Loucy (cell line): ENCODE measurements around the gene STT3B.

ENCODE experiments used
- H2AFZ ChIP-seq: fragments of 200-600 bp; sonication (generic); 2 replicates; pipeline ENCODE4 v1.6.0; 2016; ENCODE audit warnings: antibody characterized with exemption, mild to moderate bottlenecking, low read length, moderate library complexity
- H3F3A ChIP-seq: fragments of 200-600 bp; 2 replicates; pipeline ENCODE4 v1.6.0; 2016; ENCODE audit warnings: antibody characterized with exemption, low read depth, mild to moderate bottlenecking
- H3K27me3 ChIP-seq: fragments of 200-600 bp; sonication (generic); 2 replicates; pipeline ENCODE4 v1.6.1; 2014; ENCODE audit warnings: low read length, mild to moderate bottlenecking; ENCODE audit not compliant: insufficient read depth, poor library complexity, severe bottlenecking
- H3K36me3 ChIP-seq: fragments of 200-600 bp; sonication (generic); 2 replicates; pipeline ENCODE4 v1.6.1; 2016; ENCODE audit warnings: low read length; ENCODE audit not compliant: insufficient read depth
- H3K4me1 ChIP-seq: fragments of 200-600 bp; sonication (generic); 2 replicates; pipeline ENCODE4 v1.5.1; 2014; ENCODE audit warnings: low read length, mild to moderate bottlenecking; ENCODE audit not compliant: insufficient read depth, poor library complexity, severe bottlenecking
- H3K4me2 ChIP-seq: fragments of 200-600 bp; sonication (generic); 2 replicates; pipeline ENCODE4 v1.6.0; 2014; ENCODE audit warnings: antibody characterized with exemption, low read length, low read depth, mild to moderate bottlenecking; ENCODE audit not compliant: poor library complexity, severe bottlenecking
- H3K4me3 ChIP-seq: fragments of 200-600 bp; sonication (generic); 2 replicates; pipeline ENCODE4 v1.5.1; 2014; ENCODE audit warnings: low read length, mild to moderate bottlenecking, mixed read lengths; ENCODE audit not compliant: poor library complexity, severe bottlenecking
- H3K79me2 ChIP-seq: fragments of 200-600 bp; sonication (generic); 2 replicates; pipeline ENCODE4 v1.6.1; 2014; ENCODE audit warnings: low read length; ENCODE audit not compliant: insufficient read depth
- H3K9ac ChIP-seq: fragments of 200-600 bp; sonication (generic); 2 replicates; pipeline ENCODE4 v1.6.0; 2014; ENCODE audit warnings: mild to moderate bottlenecking, low read depth, low read length, moderate library complexity; ENCODE audit not compliant: poor library complexity, severe bottlenecking
- H3K9me2 ChIP-seq: fragments of 200-600 bp; sonication (generic); replicated peaks from 2 replicates; pipeline ENCODE4 v1.6.1; 2016; ENCODE audit warnings: low read depth, low read length, mixed read lengths
- H3K9me3 ChIP-seq: fragments of 200-600 bp; sonication (generic); 2 replicates; pipeline ENCODE4 v1.6.1; 2014; ENCODE audit warnings: mild to moderate bottlenecking, antibody characterized with exemption, low read length, low read depth; ENCODE audit not compliant: insufficient read depth
- H4K20me1 ChIP-seq: fragments of 200-600 bp; sonication (generic); 2 replicates; pipeline ENCODE4 v1.6.0; 2014; ENCODE audit warnings: antibody characterized with exemption, low read length, mild to moderate bottlenecking; ENCODE audit not compliant: insufficient read depth, poor library complexity, severe bottlenecking
- CTCF ChIP-seq: fragments of 200-600 bp; sonication (generic); conservative IDR thresholded peaks from 2 replicates; pipeline ENCODE4 v1.5.1; 2014; ENCODE audit warnings: mild to moderate bottlenecking, antibody characterized with exemption, low read length
- EZH2phosphoT487 ChIP-seq: fragments of 200-600 bp; IDR thresholded peaks from 2 replicates; pipeline ENCODE4 v1.6.1; 2018; ENCODE audit warnings: antibody characterized with exemption, mild to moderate bottlenecking, moderate library complexity, borderline replicate concordance

STT3B gene

GRCh38 chr3:31620656-31621055 lies 87.9 kb downstream of the STT3B start:
- H3K4me3 ChIP-seq = no peak overlapping the region

DNA sequence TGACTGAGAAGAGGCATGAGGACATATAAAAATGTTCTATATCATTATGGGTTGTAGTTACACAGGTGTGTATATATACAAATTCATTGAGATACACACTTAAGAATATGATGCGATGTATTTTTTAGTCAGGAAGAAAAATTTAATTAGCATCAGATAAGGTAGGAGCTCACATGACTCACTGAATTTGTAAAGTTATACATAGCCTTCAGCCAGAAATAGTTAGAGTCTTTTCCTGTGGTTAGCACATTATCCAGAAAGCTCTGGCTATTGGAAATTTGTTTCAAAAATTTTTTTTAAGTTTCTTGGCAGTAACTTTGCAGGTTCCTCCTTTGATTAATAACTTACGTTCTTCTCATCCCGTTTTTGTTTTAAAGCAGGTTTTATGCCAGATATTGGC lies 88.6 kb downstream of the STT3B start:
- peaks cover 4% of the 10 kb centered on the region for H3K4me1 ChIP-seq
- H2AFZ ChIP-seq = no peak overlapping the region
- no peak overlapping the region for H3K9ac ChIP-seq
- H3K36me3 ChIP-seq = peaks cover 100% of the 10 kb centered on the region
- no peaks in the 10 kb centered on the region for H3K9me3 ChIP-seq
- H3K9me2 ChIP-seq = no peaks in the 10 kb centered on the region
- peaks cover 75% of the 10 kb centered on the region for H3F3A ChIP-seq
- no peak overlapping the region for H3K4me2 ChIP-seq
- TF ChIP-seq CTCF (no peak), EZH2phosphoT487 (no peak)
- no peaks in the 10 kb centered on the region for H3K27me3 ChIP-seq
- peaks cover 98% of the 10 kb centered on the region for H3K79me2 ChIP-seq
- H4K20me1 ChIP-seq = peaks cover 100% of the 10 kb centered on the region
- no peak overlapping the region for H3K4me3 ChIP-seq

More at GRCh38 chr3:31620656-31621055, 87.9 kb downstream of the STT3B start:
- TF ChIP-seq EZH2phosphoT487 (no peak), CTCF (no peak)
- Histone ChIP-seq H3K27me3 (no peaks in the 10 kb centered on the region), H3K9me3 (no peaks in the 10 kb centered on the region), H4K20me1 (peaks cover 100% of the 10 kb centered on the region), H3K9me2 (no peaks in the 10 kb centered on the region), H3K36me3 (peaks cover 100% of the 10 kb centered on the region), H3K4me2 (no peak overlapping the region), H3F3A (peaks cover 75% of the 10 kb centered on the region), H2AFZ (no peak overlapping the region), H3K9ac (no peak overlapping the region), H3K4me1 (peaks cover 4% of the 10 kb centered on the region), H3K79me2 (peaks cover 98% of the 10 kb centered on the region)

DNA sequence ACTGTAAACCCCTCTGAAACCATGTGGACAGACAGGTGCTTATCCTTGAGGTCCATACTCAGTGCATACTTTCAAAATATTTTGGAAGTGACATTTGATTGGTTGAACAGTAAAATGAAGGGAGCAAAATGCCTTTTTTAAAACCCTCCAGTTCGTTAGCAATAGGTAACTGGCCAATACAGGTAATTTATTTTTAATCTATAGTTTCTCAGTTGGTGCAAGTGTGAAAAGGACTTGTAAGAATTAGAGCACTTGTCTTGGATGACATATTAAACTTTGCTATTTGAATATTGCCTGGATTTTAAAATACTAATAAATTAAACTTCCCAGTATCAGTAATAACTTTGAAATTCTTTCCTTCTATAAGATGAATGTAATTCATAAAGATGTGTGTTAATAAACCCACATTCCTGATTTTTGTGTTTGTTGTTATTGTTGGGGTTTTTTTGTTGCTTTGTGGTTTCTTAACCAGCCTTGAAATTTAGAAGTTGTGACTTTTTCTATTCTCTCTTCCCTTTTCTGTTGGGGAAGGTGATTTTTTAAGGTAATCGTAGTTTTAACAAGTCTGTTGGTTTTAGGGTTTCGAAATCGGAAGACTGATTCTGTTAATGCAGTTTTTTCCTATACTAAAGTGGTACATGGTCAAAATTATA lies 90.0 kb downstream of the STT3B start:
- Histone ChIP-seq H3K4me1 (peaks cover 4% of the 10 kb centered on the region), H4K20me1 (peaks cover 100% of the 10 kb centered on the region), H3K36me3 (peaks cover 100% of the 10 kb centered on the region), H3K79me2 (peaks cover 98% of the 10 kb centered on the region), H3F3A (peaks cover 66% of the 10 kb centered on the region), H3K9me2 (no peaks in the 10 kb centered on the region), H3K27me3 (no peaks in the 10 kb centered on the region), H3K9me3 (no peaks in the 10 kb centered on the region), H2AFZ (no peak overlapping the region), H3K4me2 (no peak overlapping the region), H3K9ac (no peak overlapping the region), H3K4me3 (no peak overlapping the region)
- TF ChIP-seq EZH2phosphoT487 (no peak), CTCF (no peak)
